ENCODE measurements around the gene CATSPER2.
"Not testable (repeated sequence)": the region's sequence is repeated elsewhere in the genome, so short reads cannot be mapped to it uniquely, and the experiment has no call there.

GRCh38 chr15:43618700-43619099 is 29.9 kb downstream of the CATSPER2 start, which contains the start of gene STRC:
- TF ChIP-seq POLR2AphosphoS5 (IDR thresholded peaks at IDR 0.05; ENCODE audit: borderline replicate concordance, low read depth, low read length); EZH2 (IDR thresholded peaks at IDR 0.05): not testable (repeated sequence)
